HG02852 (cell line): ENCODE results near the gene TOE1.
"Not testable (repeated sequence)": the region's sequence is repeated elsewhere in the genome, so short reads cannot be mapped to it uniquely, and the experiment has no call there.

ENCODE experiments used
- ATAC-seq: cut with Tn5 transposase; IDR thresholded peaks from one replicate; pipeline ENCODE4 v1.9.1; 2021; ENCODE audit warnings: mild to moderate bottlenecking, moderate library complexity; ENCODE audit not compliant: unreplicated experiment

The TOE1 gene

GRCh38 chr1:45339789-45340558 lies at the start of gene TOE1, which contains the start of gene MUTYH:
TOE1 (plus strand) TSS chr1:45340170; CDS start chr1:45340253, 83 bp downstream.
MUTYH (minus strand) TSS chr1:45340440; CDS start chr1:45334505, 5,935 bp downstream.
- ATAC-seq = peak; percentile 83

GRCh38 chr1:45291002-45291401 lies 49.0 kb upstream of the TOE1 start:
- not testable (repeated sequence) for ATAC-seq

GRCh38 chr1:45291716-45292115 lies 48.3 kb upstream of the TOE1 start:
- ATAC-seq = no peak

GRCh38 chr1:45297666-45298356 lies 42.2 kb upstream of the TOE1 start:
- no peak for ATAC-seq

GRCh38 chr1:45299296-45299695 lies 40.7 kb upstream of the TOE1 start:
- ATAC-seq = no peak

GRCh38 chr1:45299981-45300668 lies 39.8 kb upstream of the TOE1 start:
- no peak for ATAC-seq

- ATAC-seq = no peak
Measured at GRCh38 chr1:45300669-45300997, 39.3 kb upstream of the TOE1 start.

GRCh38 chr1:45302505-45303150 lies 37.3 kb upstream of the TOE1 start:
- ATAC-seq = no peak

GRCh38 chr1:45303520-45304310 lies 36.3 kb upstream of the TOE1 start:
- ATAC-seq = peak; percentile 65

- no peak for ATAC-seq
Measured at GRCh38 chr1:45304311-45305081, 35.5 kb upstream of the TOE1 start.

GRCh38 chr1:45305231-45305630 lies 34.7 kb upstream of the TOE1 start:
- no peak for ATAC-seq

GRCh38 chr1:45306319-45306718 lies 33.7 kb upstream of the TOE1 start:
- no peak for ATAC-seq

- ATAC-seq = no peak
Measured at GRCh38 chr1:45306905-45307304, 33.1 kb upstream of the TOE1 start.

GRCh38 chr1:45314266-45314665 lies 25.7 kb upstream of the TOE1 start:
- no peak for ATAC-seq

- ATAC-seq = no peak
Measured at GRCh38 chr1:45317166-45317565, 22.8 kb upstream of the TOE1 start.

- no peak for ATAC-seq
Measured at GRCh38 chr1:45319761-45320160, 20.2 kb upstream of the TOE1 start.

GRCh38 chr1:45321444-45321843 lies 18.5 kb upstream of the TOE1 start:
- no peak for ATAC-seq

- no peak for ATAC-seq
Measured at GRCh38 chr1:45322486-45323040, 17.4 kb upstream of the TOE1 start.

GRCh38 chr1:45325851-45326506 lies 14.0 kb upstream of the TOE1 start:
- no peak for ATAC-seq
